HG03175 (cell line): Measurements from ENCODE around the gene FN3KRP.

Experiments used
- ATAC-seq: cut with Tn5 transposase; IDR thresholded peaks from one replicate; pipeline ENCODE4 v1.9.1; 2021; ENCODE audit warnings: mild to moderate bottlenecking, moderate library complexity; ENCODE audit not compliant: unreplicated experiment

The FN3KRP gene

DNA sequence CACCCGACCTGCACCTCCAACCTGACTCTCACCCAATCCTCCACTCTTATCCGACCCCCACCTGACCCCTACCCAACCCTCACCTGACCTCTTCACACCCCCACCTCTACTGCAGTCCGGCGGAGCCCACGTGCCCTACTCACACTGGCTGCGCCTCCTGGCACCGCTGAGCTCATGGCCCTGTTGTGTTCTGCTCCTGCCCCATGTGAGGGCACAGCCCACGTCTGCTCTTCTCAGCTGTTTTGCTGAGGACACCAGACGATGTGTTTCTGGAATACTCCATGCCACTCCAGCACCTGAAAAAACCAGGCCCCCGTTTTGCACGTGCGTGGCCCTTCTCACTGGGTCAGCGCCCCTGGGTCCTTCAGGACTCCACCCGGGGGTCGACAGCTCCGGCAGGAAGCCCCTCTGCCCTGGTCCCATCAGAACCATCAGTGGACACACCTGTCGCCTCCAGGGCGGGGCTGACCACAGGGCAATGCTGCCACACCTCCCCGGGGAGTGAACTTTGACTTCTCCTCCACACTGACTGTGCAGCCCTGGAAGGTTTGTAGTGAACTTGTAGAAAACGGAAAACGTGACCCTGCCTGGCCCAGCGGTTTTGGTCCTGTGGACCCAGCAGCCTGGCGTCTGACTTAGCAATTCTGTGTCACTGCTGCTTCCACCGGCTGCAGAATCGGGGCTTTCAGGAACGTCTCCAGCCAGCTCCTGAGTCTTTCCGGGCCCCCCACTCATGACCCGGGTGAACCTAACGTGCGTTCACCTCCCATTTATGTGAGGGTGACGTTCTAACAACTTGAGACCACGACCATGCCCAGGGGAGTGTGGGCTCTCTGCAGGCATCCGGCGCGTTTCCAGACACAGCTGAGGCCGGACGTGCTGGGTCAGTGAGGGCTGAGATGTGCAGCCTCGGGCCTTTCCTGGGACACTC is 12.3 kb upstream of the FN3KRP start:
- no peak for ATAC-seq

- ATAC-seq, result no peak
Observed at GRCh38 chr17:82704886-82705285, 11.6 kb upstream of the FN3KRP start.

- ATAC-seq, result no peak
Observed at GRCh38 chr17:82705756-82706155, 10.8 kb upstream of the FN3KRP start.

DNA sequence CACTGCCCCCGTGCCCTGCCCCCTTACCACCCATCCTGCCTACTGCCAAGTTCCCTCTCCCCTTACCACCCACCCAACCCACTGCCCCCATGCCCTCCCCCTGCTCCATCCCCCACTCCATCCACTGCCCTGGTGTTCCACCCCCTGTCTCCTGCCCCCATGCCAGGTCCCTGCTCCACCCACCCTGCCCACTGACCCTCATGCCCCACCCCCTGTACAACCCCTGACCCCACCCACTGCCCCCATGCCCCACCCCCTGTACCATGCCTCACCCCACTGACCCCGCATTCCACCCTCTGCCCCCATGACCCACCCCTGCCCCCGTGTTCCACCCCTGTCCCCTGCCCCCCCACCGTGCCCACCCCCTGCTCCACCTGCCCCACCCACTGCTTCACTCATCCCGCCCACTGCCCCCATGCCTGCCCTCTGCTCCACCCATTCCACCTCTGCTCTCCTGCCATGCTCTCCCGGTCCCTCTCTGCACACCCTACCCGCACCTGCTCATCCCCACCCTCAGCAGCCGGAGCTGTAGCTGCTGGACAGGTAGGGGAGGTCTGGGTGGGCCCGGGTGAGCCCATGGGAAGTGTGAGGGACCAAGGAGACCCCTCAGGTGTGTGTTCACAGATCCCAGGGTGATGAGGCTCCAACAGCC is 7.4 kb upstream of the FN3KRP start:
- ATAC-seq, result no peak

GRCh38 chr17:82709676-82710498 is 6.6 kb upstream of the FN3KRP start:
- ATAC-seq, result no peak

DNA sequence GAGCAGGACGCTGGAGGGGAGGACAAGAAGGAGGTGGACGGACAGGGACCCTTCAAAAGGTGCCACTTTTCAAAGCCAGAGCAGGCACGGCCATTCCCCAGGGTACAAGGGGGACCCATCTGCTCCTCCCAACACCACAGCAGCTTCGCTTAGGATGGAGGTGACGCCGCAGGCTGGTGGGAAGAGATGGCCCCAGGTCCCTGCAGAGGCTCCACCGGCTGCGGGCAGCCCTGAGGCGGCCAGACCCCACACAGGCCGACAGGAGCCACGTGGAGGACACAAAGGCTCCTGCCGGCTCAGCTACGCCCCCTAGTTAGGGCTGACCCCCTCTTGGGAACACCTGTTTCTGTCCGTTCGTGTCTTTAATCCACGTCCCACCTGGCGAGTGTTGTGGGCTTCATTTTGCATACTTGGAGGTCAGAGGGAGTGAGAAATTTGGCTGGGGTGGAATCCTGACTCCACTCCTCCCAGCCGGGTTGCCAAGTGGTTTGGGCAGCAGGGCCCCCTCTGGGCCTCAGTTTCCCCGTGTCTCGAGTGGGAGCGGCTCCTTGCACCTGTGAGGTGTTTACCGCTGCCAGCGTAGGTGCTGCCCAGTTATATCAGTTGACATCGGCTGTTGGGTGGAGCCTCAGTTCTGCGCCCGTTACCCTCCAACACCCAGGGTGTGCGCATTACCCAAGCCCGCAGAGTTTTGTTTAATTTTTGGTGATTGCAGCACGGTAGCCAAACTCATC is 5.8 kb upstream of the FN3KRP start:
- no peak for ATAC-seq

- no peak for ATAC-seq
Observed at GRCh38 chr17:82713071-82713723, 3.3 kb upstream of the FN3KRP start.

DNA sequence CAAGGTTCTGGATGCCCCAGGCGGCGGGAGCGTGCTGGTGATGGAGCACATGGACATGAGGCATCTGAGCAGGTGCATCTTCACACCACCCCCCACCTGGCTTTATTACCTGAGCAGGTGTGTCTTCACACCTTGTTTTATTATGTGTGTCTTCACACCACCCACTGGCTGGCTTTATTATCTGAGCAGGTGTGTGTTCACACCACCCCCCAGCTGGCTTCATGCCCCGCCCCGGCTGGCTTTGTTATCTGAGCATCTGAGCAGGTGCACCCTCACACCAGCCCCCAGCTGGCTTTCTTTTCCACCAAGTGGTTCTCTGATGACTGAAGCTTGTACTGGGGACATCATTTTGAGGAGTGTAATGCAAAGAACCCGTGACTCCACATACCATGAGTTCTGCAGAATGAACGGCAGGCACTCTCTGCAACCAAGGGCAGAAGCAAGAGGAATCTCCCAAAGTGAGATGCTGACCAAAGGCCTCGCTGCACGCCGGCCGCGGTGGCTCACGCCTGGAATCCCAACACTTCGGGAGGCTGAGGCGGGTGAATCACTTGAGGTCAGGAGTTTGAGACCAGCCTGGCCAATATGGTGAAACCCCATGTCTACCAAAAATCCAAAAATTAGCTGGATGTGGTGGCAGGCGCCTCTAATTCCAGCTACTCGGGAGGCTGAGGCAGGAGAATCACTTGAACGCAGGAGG is 2.6 kb downstream of the FN3KRP start:
- ATAC-seq, result no peak

- ATAC-seq, result no peak
Observed at GRCh38 chr17:82720204-82720603, 3.7 kb downstream of the FN3KRP start.

GRCh38 chr17:82722341-82723013 is 6.0 kb downstream of the FN3KRP start:
- no peak for ATAC-seq

GRCh38 chr17:82723169-82723807 is 6.8 kb downstream of the FN3KRP start:
- no peak for ATAC-seq

- no peak for ATAC-seq
Observed at GRCh38 chr17:82726427-82726826, 9.9 kb downstream of the FN3KRP start.

DNA sequence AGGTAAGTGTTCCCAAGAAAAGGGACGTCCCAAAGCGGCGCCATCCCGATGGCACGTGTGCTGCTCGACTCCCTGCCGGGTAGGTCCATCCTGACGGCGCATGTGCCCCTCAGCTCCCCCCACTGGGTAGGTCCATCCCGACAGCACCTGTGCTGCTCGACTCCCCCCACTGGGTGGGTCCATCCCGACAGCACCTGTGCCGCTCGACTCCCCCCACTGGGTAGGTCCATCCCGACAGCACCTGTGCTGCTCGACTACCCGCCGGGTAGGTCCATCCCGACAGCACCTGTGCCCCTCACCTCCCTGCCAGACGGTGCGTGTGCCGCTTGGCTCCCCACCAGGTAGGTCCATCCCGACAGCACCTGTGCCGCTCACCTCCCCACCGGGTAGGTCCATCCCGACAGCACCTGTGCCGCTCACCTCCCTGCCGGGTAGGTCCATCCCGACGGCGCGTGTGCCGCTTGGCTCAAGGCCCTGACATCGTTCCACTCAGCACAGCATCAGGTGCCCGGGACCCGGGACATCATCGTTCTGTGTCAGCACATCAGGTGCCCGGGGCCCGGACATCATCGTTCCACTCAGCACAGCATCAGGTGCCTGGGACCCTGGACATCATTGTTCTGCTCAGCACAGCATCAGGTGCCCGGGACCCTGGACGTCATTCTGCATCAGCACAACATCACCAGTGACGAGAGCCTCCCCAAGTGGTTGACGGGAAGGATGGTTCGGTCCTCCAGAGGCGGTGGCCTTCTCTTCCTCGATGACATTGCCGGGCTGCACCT is 13.2 kb downstream of the FN3KRP start:
- ATAC-seq, result no peak

DNA sequence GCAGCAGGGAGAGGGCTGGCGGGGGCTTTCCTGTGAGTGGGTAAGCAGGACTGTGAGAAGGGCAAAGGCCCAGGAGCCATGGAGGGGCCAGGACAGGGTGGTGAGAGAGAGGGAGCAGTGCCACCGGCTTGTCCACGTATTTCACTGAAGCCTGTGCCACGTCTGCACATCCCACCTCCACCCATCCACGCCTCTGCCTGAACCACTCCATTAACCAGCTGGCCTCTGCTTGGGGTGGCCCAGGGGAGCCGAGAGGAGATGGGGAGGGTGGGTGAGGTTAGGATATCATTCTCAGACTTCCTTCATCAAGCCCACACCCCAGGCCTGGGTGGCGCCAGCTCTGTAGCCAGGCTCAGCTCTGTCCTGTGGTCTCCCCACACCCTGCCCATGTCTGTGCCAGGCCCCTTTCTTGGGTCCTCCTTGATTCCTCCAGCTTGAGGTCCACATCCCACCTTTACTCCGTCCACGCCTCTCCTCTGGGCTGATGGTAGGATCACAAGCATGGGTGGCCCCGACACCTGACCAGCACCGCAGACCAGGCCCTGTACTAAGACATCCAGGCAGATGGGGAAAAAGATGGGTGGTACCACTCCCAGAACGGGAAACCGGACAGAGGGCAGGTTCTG is 15.7 kb downstream of the FN3KRP start:
- ATAC-seq, result no peak

- no peak for ATAC-seq
Observed at GRCh38 chr17:82734987-82735866, 18.7 kb downstream of the FN3KRP start, which contains the start of gene FN3K. Gene FN3K, plus strand, starts transcription at chr17:82735615. Its CDS starts 22 bp downstream, at chr17:82735637.

- no peak for ATAC-seq
Observed at GRCh38 chr17:82736511-82737185, 20.1 kb downstream of the FN3KRP start.
